Osteoblast (primary cell): ENCODE results near the gene SYT9. TPM values are rescaled to one million over a fixed set of nuclear protein-coding genes. Genes with fewer than 3 reads are reported as not detected.

Source experiments
- DNase-seq: peaks from one replicate; pipeline ENCODE4 v3.0.0; 2011; ENCODE audit warnings: low spot score, mixed read lengths; ENCODE audit not compliant: insufficient read length; ENCODE audit errors: missing footprints
- H2AFZ ChIP-seq: 2 replicates; pipeline ENCODE4 v1.6.0; 2011; ENCODE audit warnings: mild to moderate bottlenecking, low read length
- H3K27ac ChIP-seq: 2 replicates; pipeline ENCODE4 v1.5.1; 2011; ENCODE audit warnings: mild to moderate bottlenecking, low read depth, low read length, moderate library complexity
- H3K27me3 ChIP-seq: 2 replicates; pipeline ENCODE4 v1.6.0; 2012; ENCODE audit warnings: mild to moderate bottlenecking, control low read depth, inconsistent platforms, low read length, moderate library complexity; ENCODE audit not compliant: insufficient read depth
- H3K36me3 ChIP-seq: 2 replicates; pipeline ENCODE4 v1.5.1; 2011; ENCODE audit warnings: mild to moderate bottlenecking, low read length, control low read depth, moderate library complexity; ENCODE audit not compliant: insufficient read depth
- H3K4me1 ChIP-seq: 2 replicates; pipeline ENCODE4 v1.5.1; 2011; ENCODE audit warnings: mild to moderate bottlenecking, low read length, control low read depth, moderate library complexity; ENCODE audit not compliant: insufficient read depth
- H3K4me2 ChIP-seq: 2 replicates; pipeline ENCODE4 v1.6.0; 2011; ENCODE audit warnings: mild to moderate bottlenecking, low read length; ENCODE audit not compliant: insufficient read depth
- H3K4me3 ChIP-seq: fragments of 200-600 bp; sonication (generic); 3 replicates; pipeline ENCODE4 v1.5.1; 2012; ENCODE audit warnings: mild to moderate bottlenecking, low read length, inconsistent platforms; ENCODE audit not compliant: insufficient read depth
- H3K79me2 ChIP-seq: 2 replicates; pipeline ENCODE4 v1.6.0; 2012; ENCODE audit warnings: mild to moderate bottlenecking, low read length, control low read depth, inconsistent platforms; ENCODE audit not compliant: insufficient read depth
- H3K9me3 ChIP-seq: 2 replicates; pipeline ENCODE4 v1.5.1; 2011; ENCODE audit warnings: low read depth, low read length, control low read depth
- H4K20me1 ChIP-seq: 2 replicates; pipeline ENCODE4 v1.6.0; 2012; ENCODE audit warnings: mild to moderate bottlenecking, low read length, control low read depth; ENCODE audit not compliant: insufficient read depth
- total RNA-seq: library from RNA; depleted of rRNA; stranded (reverse); fragments of >200 nt; gene quantifications from 2 replicates; pipeline ENCODE4 v1.2.3, GENCODE V29; 2012
- TF ChIP-seq, protein P1 (sequence below): IDR thresholded peaks from 2 replicates; pipeline ENCODE4 v1.5.1; 2011; ENCODE audit warnings: mild to moderate bottlenecking, low read depth, low read length, moderate library complexity; ENCODE audit errors: extremely low read depth

SYT9 gene
- total RNA-seq, 1 donor, result not detected

DNA sequence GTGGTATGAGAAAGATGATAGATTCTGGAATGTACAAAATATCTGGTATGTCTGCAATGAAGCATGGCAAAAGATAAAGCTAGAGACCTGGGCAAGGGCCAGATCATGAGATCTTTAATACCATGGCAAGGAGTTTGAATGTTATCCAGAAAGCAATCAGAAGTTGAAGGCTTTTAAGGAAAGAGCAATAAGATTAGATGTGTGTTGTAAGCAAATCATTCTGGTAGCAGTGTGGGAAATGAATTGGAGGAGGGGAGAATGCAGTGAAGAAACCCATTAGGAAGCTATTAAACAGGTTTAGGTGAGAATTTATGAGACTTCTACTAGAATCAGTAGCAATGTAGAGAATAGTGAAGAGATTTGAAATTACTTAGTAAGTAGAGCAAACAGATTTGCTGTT is 32.2 kb upstream of the SYT9 start:
- TF ChIP-seq, protein P1, sequence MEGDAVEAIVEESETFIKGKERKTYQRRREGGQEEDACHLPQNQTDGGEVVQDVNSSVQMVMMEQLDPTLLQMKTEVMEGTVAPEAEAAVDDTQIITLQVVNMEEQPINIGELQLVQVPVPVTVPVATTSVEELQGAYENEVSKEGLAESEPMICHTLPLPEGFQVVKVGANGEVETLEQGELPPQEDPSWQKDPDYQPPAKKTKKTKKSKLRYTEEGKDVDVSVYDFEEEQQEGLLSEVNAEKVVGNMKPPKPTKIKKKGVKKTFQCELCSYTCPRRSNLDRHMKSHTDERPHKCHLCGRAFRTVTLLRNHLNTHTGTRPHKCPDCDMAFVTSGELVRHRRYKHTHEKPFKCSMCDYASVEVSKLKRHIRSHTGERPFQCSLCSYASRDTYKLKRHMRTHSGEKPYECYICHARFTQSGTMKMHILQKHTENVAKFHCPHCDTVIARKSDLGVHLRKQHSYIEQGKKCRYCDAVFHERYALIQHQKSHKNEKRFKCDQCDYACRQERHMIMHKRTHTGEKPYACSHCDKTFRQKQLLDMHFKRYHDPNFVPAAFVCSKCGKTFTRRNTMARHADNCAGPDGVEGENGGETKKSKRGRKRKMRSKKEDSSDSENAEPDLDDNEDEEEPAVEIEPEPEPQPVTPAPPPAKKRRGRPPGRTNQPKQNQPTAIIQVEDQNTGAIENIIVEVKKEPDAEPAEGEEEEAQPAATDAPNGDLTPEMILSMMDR, result no peak
- no peak overlapping the region for H3K4me2 ChIP-seq

DNA sequence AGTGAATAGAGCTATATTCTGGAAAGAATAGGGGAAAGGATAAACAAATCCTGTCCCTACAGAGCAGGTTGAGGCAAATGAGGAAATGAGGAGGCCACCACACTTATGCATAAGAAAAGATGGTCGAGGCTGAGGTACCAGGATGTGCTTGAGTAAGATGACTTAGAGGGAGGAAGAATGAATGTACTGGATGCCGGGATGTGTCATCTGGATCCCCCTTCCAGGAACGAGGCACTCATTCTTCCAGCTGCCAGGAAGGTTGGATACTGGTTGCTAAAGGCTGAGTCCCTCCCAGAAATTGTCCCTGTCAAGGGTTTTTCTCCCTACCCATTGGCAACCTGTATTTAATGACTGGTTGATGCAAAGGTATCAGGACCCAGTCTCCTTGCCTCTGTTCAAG is 31.1 kb upstream of the SYT9 start:
- TF ChIP-seq, protein P1, result no peak
- Histone ChIP-seq H3K4me1 (no peaks in the 10 kb centered on the region), H3K27me3 (no peaks in the 10 kb centered on the region), H3K79me2 (no peaks in the 10 kb centered on the region), H3K9me3 (no peaks in the 10 kb centered on the region), H3K27ac (no peak overlapping the region), H3K36me3 (no peaks in the 10 kb centered on the region), H4K20me1 (no peaks in the 10 kb centered on the region), H3K4me3 (no peak overlapping the region), H2AFZ (no peak overlapping the region), H3K4me2 (no peak overlapping the region)
- DNase-seq, result no peak

More for the DNA sequence above, 32.2 kb upstream of the SYT9 start:
- H3K27me3 ChIP-seq, result no peaks in the 10 kb centered on the region
- no peaks in the 10 kb centered on the region for H3K4me1 ChIP-seq
- no peak overlapping the region for H2AFZ ChIP-seq
- H3K27ac ChIP-seq, result no peak overlapping the region
- H3K36me3 ChIP-seq, result no peaks in the 10 kb centered on the region
- H4K20me1 ChIP-seq, result no peaks in the 10 kb centered on the region
- H3K79me2 ChIP-seq, result no peaks in the 10 kb centered on the region
- no peaks in the 10 kb centered on the region for H3K9me3 ChIP-seq
- no peak overlapping the region for H3K4me3 ChIP-seq
- DNase-seq, result no peak

DNA sequence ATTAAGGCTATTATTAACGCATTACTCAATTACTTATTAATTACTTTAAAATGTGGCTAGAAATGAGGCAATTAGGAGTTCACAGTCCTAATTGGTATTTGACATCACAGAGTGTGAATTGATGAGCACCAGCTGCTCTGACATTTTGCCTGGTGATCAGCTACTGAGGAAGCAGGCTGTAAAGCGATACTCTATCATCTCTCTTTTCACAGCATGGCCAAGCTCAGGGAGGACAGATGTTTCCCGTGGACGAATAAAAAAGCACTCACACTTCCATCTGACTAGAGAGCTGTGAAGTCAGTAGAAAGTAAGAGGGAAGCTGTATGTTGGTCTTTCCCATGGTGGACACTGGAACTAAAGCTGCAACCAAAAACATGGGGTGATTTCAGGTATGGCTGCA is 29.1 kb upstream of the SYT9 start:
- no peak overlapping the region for H3K4me2 ChIP-seq
- H3K27ac ChIP-seq, result no peak overlapping the region
- H3K79me2 ChIP-seq, result no peaks in the 10 kb centered on the region
- DNase-seq, result no peak
- H4K20me1 ChIP-seq, result no peaks in the 10 kb centered on the region
- H3K36me3 ChIP-seq, result no peaks in the 10 kb centered on the region
- H3K4me3 ChIP-seq, result no peak overlapping the region
- no peaks in the 10 kb centered on the region for H3K9me3 ChIP-seq
- no peak overlapping the region for H2AFZ ChIP-seq
- no peaks in the 10 kb centered on the region for H3K4me1 ChIP-seq
- TF ChIP-seq, protein P1, result no peak
- no peaks in the 10 kb centered on the region for H3K27me3 ChIP-seq

DNA sequence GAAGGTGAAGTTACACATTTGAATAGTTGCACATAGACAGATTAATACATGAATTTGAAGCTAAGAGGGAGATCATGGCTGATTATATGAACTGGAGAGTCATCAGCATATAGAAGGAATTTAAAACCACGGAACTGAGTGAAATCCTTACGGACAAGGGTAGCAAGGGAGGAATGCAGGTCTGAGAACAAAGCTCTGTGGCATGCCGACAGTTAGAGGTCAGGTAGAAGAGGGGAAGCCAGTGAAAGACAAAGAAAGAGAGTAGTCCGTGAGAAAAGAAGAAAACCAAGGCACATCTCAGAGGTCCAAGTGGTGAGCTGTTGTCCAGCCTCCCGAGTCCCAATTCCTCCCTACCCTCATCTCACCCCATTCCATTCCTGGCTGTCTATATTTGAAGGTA is 11.8 kb upstream of the SYT9 start:
- Histone ChIP-seq H3K4me1 (no peaks in the 10 kb centered on the region), H3K4me3 (no peak overlapping the region), H4K20me1 (no peaks in the 10 kb centered on the region), H3K27ac (no peak overlapping the region), H2AFZ (no peak overlapping the region), H3K4me2 (no peak overlapping the region), H3K9me3 (no peaks in the 10 kb centered on the region), H3K79me2 (no peaks in the 10 kb centered on the region), H3K36me3 (no peaks in the 10 kb centered on the region), H3K27me3 (no peaks in the 10 kb centered on the region)
- TF ChIP-seq, protein P1, result no peak
- DNase-seq, result no peak
